ENCODE measurements around the gene DLX1. TPM values are rescaled to one million over a fixed set of nuclear protein-coding genes. Genes with fewer than 3 reads are reported as not detected.

DLX1 gene
- total RNA-seq, 2 donors from 2014 or later: not detected

Other genes with a start within 250 kb of the DLX1 start
- gene SLC25A12, start 191.3 kb upstream of the DLX1 start, total RNA-seq: 10 to 100 TPM; 23.0 to 33.2 TPM
- 10 to 100 TPM; 58.4 to 66.8 TPM for gene HAT1, start 163.0 kb upstream of the DLX1 start, total RNA-seq
- 1 to 10 TPM; 2.8 to 6.6 TPM for gene METAP1D, start 85.6 kb upstream of the DLX1 start, total RNA-seq
- under 1 TPM in 1 of 2 donors, not detected in 1; 0.25 TPM for gene DLX2, start 17.4 kb downstream of the DLX1 start, total RNA-seq

Measured in natural killer cell treated with Interleukin-12 subunit alpha and Interleukin-12 subunit beta and Interleukin-15 and Interleukin-18, amount 100 ng/mL, for 72 hours (primary cell).